Uterus (tissue), 4 donors: ENCODE data around the gene EIF4B. TPM values are rescaled to one million over a fixed set of nuclear protein-coding genes. Genes with fewer than 3 reads are reported as not detected.

ENCODE experiments used
- DNase-seq, 2 donors: peaks; one replicate each; pipeline ENCODE4 v3.0.0-alpha.2; 2019 to 2020
- H3K27ac ChIP-seq, 2 donors: fragments of 200-600 bp; sonication (generic); 1 replicate in 1 of 2; 2 replicates in 1 of 2; pipeline ENCODE4 v1.5.1; 2016 to 2018
- H3K27me3 ChIP-seq, 2 donors: fragments of 200-600 bp; sonication (generic); one replicate each; pipeline ENCODE4 v1.5.1; 2018 to 2019; ENCODE audit warnings: control low read depth in 1 of 2
- H3K36me3 ChIP-seq, 2 donors: fragments of 200-600 bp; sonication (generic); one replicate each; pipeline ENCODE4 v1.5.1; 2019; ENCODE audit warnings: control low read depth in 1 of 2
- H3K4me1 ChIP-seq, 2 donors: fragments of 200-600 bp; sonication (generic); one replicate each; pipeline ENCODE4 v1.5.1; 2018 to 2019; ENCODE audit warnings: control low read depth in 1 of 2
- H3K4me3 ChIP-seq, 2 donors: fragments of 200-600 bp; sonication (generic); 1 replicate in 1 of 2; 2 replicates in 1 of 2; pipeline ENCODE4 v1.5.1; 2018 to 2019; ENCODE audit warnings: mild to moderate bottlenecking in 1 of 2
- H3K9me3 ChIP-seq, 2 donors: fragments of 200-600 bp; sonication (generic); one replicate each; pipeline ENCODE4 v1.5.1; 2019; ENCODE audit warnings: control low read depth in 1 of 2
- POLR2A ChIP-seq, 2 donors: fragments of 450-650 bp; IDR thresholded peaks; one replicate each; pipeline ENCODE4 v1.6.1; 2016; ENCODE audit warnings: antibody characterized with exemption in 2 of 2, mild to moderate bottlenecking in 1 of 2, moderate library complexity in 1 of 2
- intact Hi-C: fragments of 100-400 bp; cut with DNase I; formaldehyde crosslinking; loops from one replicate; pipeline ENCODE4 v1.15.1; 2023; ENCODE audit warnings: low total_unique reads
- total RNA-seq, 4 donors: library from RNA; depleted of rRNA in 3 of 4; stranded (reverse); fragments of >200 nt in 3 of 4; gene quantifications; one replicate each; pipeline versions ENCODE4 v1.1.0 to v1.2.4, GENCODE V29; 2014 to 2023
- TF ChIP-seq, protein P1 (sequence below), 4 experiments: fragments of 200-600 bp in 2 of 4; fragments of 450-650 bp in 2 of 4; sonication (generic) in 2 of 4; IDR thresholded peaks; one replicate each; pipeline ENCODE4 v1.5.1; 2016 to 2019; ENCODE audit warnings: antibody characterized with exemption in 4 of 4, mild to moderate bottlenecking in 2 of 4, moderate library complexity in 1 of 4
- donor health status: DM: yes; HTN: yes; CAD: no.

Gene EIF4B
- total RNA-seq, 4 donors from 2014 or later, result 388 to 1,076 (median 585) TPM

DNA sequence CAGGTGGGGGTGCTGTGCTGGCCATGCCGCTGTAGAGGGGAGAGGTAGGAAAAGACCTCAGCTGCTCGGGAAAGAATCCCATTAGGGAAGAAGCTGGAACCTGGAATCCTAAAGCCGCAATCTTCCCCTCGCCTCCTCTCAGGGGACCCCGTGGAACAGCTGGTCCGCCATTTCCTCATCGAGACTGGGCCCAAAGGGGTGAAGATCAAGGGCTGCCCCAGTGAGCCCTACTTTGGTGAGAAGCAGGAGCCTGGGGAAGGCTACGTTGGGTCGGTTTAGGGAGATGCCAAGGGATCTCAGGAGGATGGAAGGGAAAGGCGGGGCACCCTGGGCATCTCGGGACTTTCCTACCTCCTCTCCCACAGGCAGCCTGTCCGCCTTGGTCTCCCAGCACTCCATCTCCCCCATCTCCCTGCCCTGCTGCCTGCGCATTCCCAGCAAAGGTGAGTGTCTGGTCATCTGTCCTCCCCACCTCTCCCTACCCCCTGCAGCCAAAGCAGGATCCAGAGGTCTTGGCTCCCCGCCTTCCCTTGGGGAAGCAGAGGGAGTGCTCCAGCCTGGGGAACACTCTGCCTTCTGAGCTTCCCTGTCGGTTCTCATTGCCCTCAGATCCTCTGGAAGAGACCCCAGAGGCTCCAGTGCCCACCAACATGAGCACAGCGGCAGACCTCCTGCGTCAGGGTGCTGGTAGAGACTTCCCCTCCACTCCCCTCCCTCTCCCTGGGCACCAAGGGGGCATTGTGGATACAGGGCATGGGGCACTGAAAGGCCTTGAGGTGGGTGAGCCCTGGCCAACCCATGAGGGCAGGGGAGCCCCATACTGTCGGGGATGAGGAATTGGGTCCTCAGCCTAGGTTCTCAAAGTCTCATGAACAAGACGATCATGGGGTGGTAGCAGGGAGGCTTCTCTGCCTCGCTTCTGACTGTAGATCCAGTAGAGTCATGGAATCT lies 56.0 kb downstream of the EIF4B start:
- peak overlapping the region; percentile 82 to 86 for H3K27ac ChIP-seq
- DNase-seq, result peak in 1 of 2 donors; percentile 24
- H3K36me3 ChIP-seq, result no peaks in the 10 kb centered on the region
- TF ChIP-seq POLR2A (IDR thresholded peaks at IDR 0.05), result no peak
- TF ChIP-seq, protein P1, sequence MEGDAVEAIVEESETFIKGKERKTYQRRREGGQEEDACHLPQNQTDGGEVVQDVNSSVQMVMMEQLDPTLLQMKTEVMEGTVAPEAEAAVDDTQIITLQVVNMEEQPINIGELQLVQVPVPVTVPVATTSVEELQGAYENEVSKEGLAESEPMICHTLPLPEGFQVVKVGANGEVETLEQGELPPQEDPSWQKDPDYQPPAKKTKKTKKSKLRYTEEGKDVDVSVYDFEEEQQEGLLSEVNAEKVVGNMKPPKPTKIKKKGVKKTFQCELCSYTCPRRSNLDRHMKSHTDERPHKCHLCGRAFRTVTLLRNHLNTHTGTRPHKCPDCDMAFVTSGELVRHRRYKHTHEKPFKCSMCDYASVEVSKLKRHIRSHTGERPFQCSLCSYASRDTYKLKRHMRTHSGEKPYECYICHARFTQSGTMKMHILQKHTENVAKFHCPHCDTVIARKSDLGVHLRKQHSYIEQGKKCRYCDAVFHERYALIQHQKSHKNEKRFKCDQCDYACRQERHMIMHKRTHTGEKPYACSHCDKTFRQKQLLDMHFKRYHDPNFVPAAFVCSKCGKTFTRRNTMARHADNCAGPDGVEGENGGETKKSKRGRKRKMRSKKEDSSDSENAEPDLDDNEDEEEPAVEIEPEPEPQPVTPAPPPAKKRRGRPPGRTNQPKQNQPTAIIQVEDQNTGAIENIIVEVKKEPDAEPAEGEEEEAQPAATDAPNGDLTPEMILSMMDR (IDR thresholded peaks at IDR 0.05), result no peak
- H3K9me3 ChIP-seq, result no peaks in the 10 kb centered on the region
- intact Hi-C loops, result loop anchor here (10.0 kb wide), 1 partner anchor 133 kb away; no protein-coding TSS in a partner anchor
- H3K27me3 ChIP-seq, result no peaks in the 10 kb centered on the region
- H3K4me3 ChIP-seq, result no peak overlapping the region
- H3K4me1 ChIP-seq, result peaks cover 0 to 27% of the 10 kb centered on the region in 2 donors

DNA sequence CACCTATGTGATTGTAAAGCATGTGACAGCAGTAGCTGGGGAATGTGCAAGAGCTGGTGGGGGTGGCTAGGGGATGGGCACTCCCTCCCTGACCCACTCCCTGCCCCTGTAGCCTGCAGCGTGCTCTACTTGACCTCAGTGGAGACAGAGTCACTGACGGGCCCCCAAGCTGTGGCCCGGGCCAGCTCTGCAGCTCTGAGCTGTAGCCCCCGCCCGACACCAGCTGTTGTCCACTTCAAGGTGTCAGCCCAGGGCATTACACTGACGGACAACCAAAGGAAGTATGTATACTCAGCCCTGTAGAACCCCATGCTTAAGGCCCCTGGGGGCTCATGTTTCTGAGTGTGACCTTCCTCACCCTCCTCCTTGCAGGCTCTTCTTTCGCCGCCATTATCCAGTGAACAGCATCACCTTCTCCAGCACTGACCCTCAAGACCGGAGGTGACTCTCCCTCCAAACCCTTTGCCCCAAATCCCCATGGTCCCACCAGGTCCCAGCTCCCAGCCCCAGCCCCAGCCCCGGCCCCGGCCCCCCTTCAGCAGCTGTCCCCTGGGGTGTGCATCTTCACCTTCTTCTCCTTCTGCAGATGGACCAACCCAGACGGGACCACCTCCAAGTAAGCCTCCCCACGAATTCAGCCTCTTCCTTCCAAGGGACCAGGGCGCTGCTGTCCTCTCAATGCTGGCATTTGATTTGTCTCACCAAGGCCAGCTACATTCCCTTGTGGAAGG lies 56.9 kb downstream of the EIF4B start:
- intact Hi-C loops, result loop anchor here (10.0 kb wide), 1 partner anchor 132 kb away; no protein-coding TSS in a partner anchor
- H3K4me3 ChIP-seq, result no peak overlapping the region
- peak in 1 of 2 donors; percentile 24 for DNase-seq
- peak overlapping the region; percentile 82 to 86 for H3K27ac ChIP-seq
- peaks cover 0 to 27% of the 10 kb centered on the region in 2 donors for H3K4me1 ChIP-seq
- H3K9me3 ChIP-seq, result no peaks in the 10 kb centered on the region
- no peaks in the 10 kb centered on the region for H3K27me3 ChIP-seq
- no peaks in the 10 kb centered on the region for H3K36me3 ChIP-seq
- no peak for TF ChIP-seq POLR2A (IDR thresholded peaks at IDR 0.05)
- TF ChIP-seq, protein P1 (IDR thresholded peaks at IDR 0.05), result no peak

DNA sequence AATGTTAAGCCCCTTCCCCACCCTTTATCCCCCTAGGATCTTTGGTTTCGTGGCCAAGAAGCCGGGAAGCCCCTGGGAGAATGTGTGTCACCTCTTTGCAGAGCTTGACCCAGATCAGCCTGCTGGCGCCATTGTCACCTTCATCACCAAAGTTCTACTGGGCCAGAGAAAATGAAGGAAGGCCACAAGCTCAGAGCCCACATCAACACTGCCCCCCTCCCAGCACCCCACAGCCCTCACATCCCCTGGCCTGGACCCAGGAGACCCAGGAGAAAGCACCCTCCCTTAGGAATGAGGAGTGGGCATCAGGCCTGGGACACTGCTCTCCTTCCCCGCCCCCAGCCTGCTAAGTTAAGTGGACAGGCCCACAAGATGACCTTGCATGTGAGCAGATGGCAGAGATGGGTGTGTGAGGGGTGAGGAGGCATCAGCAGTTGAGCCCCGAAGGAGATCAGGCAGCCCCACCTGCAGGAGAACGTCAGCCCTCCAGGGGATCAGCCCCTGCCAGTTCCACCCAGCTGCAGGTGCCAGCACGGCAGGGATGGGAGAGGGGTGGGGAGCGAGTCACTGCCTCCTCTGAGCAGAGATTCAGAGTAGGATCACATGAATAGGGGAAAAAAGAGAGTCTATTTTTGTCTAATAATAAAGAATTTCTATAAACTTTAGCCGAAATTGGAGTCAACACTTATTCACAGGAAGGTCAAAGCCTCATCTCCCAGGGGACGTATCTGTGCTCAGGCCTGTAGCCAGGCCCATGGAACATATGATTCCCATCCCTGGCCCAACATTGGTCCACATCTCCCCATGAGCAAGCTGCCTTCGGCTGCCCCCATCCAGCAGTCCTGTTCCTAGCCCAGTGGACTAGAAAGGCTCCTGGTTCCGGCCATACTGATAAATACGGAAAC lies 57.7 kb downstream of the EIF4B start:
- Histone ChIP-seq H3K36me3 (no peaks in the 10 kb centered on the region), H3K27me3 (no peaks in the 10 kb centered on the region), H3K27ac (peak overlapping the region; percentile 82 to 86), H3K4me3 (no peak overlapping the region), H3K9me3 (no peaks in the 10 kb centered on the region), H3K4me1 (peaks cover 0 to 27% of the 10 kb centered on the region in 2 donors)
- TF ChIP-seq, protein P1 (IDR thresholded peaks at IDR 0.05), result no peak
- no peak for TF ChIP-seq POLR2A (IDR thresholded peaks at IDR 0.05)
- intact Hi-C loops, result loop anchor here (10.0 kb wide), 1 partner anchor 131 kb away; no protein-coding TSS in a partner anchor
- peak; percentile 82 for DNase-seq

DNA sequence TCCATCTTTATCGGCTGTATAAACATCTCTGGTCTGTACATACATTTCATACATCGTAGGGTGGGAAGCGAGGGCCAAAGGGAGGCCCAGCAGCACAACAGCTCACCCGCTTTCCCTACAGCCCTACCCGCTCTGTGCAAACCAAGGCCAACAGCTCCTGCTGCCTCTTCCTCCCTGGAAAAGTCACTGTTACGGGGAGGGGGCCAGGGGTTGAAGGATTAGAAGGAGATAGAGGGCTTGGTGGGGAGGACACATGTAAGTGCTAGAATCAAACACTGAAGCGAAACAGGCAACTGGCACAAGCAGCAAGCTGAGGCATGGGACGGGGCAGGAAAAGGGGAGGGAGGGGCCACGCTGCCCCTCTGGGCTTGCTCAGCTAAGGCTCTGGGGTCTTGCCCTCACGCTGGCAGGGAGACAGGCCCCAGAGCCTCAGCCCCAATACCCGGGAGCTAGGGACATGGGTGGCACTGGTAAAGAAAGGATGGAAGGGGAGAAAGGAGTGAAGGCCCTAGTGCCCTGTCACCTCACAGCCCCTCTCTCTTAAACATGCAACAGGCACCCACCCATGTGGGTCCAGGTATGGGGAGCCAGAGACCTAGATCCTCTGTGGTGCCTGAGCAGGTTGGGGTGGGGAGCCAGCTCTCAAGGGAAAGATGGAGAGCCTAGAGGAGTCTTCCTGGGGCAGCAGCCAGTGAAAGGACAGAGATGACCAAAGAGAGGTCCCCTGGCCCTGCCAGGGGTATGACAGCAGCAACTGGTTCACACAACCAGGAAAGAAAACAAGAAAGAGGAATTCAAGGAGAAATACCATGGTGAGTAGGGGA lies 58.6 kb downstream of the EIF4B start:
- no peaks in the 10 kb centered on the region for H3K9me3 ChIP-seq
- TF ChIP-seq POLR2A (IDR thresholded peaks at IDR 0.05), result no peak
- TF ChIP-seq, protein P1 (IDR thresholded peaks at IDR 0.05), result no peak
- peaks cover 0 to 27% of the 10 kb centered on the region in 2 donors for H3K4me1 ChIP-seq
- H3K36me3 ChIP-seq, result no peaks in the 10 kb centered on the region
- intact Hi-C loops, result loop anchor here (10.0 kb wide), 1 partner anchor 130 kb away; no protein-coding TSS in a partner anchor
- H3K27ac ChIP-seq, result peak overlapping the region; percentile 82 to 86
- no peaks in the 10 kb centered on the region for H3K27me3 ChIP-seq
- H3K4me3 ChIP-seq, result no peak overlapping the region
- peak; percentile 38 for DNase-seq
